IMR-90 (cell line): ENCODE data around the gene CIITA. TPM values are rescaled to one million over a fixed set of nuclear protein-coding genes. Genes with fewer than 3 reads are reported as not detected.

ENCODE experiments used
- ATAC-seq: fragments of 200-7000 bp; cut with Tn5 transposase; 2 replicates; pipeline ENCODE4 v1.9.1; 2020; ENCODE audit warnings: low read depth, mild to moderate bottlenecking, moderate library complexity
- BruUV-seq: library from RNA; stranded (reverse); fragments of 400-500 nt; replicated peaks from 2 replicates; lab custom pipeline; 2021; lab: Mats Ljungman, UMichigan
- CTCF ChIA-PET: fragments of 300-600 bp; formaldehyde crosslinking; extraction: SDS; loops from one replicate; lab custom pipeline; 2021; ENCODE audit warnings: antibody characterized with exemption; lab: Yijun Ruan, JAX
- POLR2A ChIA-PET: fragments of 300-600 bp; sonication (Branson Sonifier 250); formaldehyde crosslinking; loops from one replicate; lab custom pipeline; 2022; ENCODE audit warnings: antibody characterized with exemption; ENCODE audit not compliant: unreplicated experiment; lab: Charles Lee
- DNase-seq: peaks from one replicate; pipeline ENCODE4 v3.0.0; 2013
- H2AFZ ChIP-seq: replicated peaks from 2 replicates; pipeline ENCODE3; 2013; ENCODE audit warnings: low read length, mild to moderate bottlenecking; ENCODE audit not compliant: poor library complexity
- H2AK5ac ChIP-seq: 2 replicates; pipeline ENCODE4 v1.6.1; 2013; ENCODE audit warnings: low read depth, low read length, inconsistent platforms
- H2AK9ac ChIP-seq: replicated peaks from 2 replicates; pipeline ENCODE3; 2013; ENCODE audit warnings: mild to moderate bottlenecking, low read depth, low read length, moderate library complexity; ENCODE audit not compliant: poor library complexity
- H2BK120ac ChIP-seq: 2 replicates; pipeline ENCODE4 v1.6.1; 2013; ENCODE audit warnings: low read depth, low read length, inconsistent platforms
- H2BK15ac ChIP-seq: 3 replicates; pipeline ENCODE4 v1.6.1; 2013; ENCODE audit warnings: low read depth, low read length, inconsistent platforms
- H2BK20ac ChIP-seq: 2 replicates; pipeline ENCODE4 v1.6.1; 2013; ENCODE audit warnings: low read depth, mild to moderate bottlenecking, inconsistent platforms, low read length, moderate library complexity
- H2BK5ac ChIP-seq: 2 replicates; pipeline ENCODE4 v1.6.1; 2013; ENCODE audit warnings: mild to moderate bottlenecking, low read depth, low read length, inconsistent platforms; ENCODE audit not compliant: poor library complexity, severe bottlenecking
- H3K14ac ChIP-seq: replicated peaks from 2 replicates; pipeline ENCODE4 v1.6.1; 2013; ENCODE audit warnings: low read depth, low read length, inconsistent platforms
- H3K18ac ChIP-seq: 2 replicates; pipeline ENCODE4 v1.6.1; 2013; ENCODE audit warnings: low read depth, low read length, control low read depth
- H3K23ac ChIP-seq: 2 replicates; pipeline ENCODE4 v1.6.1; 2013; ENCODE audit warnings: low read depth, low read length, inconsistent platforms
- H3K27ac ChIP-seq: 2 replicates; pipeline ENCODE4 v1.5.1; 2013; ENCODE audit warnings: mild to moderate bottlenecking, control low read depth, low read length; ENCODE audit not compliant: insufficient read depth
- H3K27me3 ChIP-seq: 2 replicates; pipeline ENCODE4 v1.6.1; 2013; ENCODE audit warnings: low read length; ENCODE audit not compliant: control insufficient read depth, insufficient read depth
- H3K36me3 ChIP-seq: 2 replicates; pipeline ENCODE4 v1.6.1; 2013; ENCODE audit warnings: low read length, mixed read lengths; ENCODE audit not compliant: control insufficient read depth, insufficient read depth
- H3K4ac ChIP-seq: 2 replicates; pipeline ENCODE4 v1.6.1; 2013; ENCODE audit warnings: low read depth, low read length, inconsistent platforms
- H3K4me1 ChIP-seq: 2 replicates; pipeline ENCODE4 v1.6.1; 2013; ENCODE audit warnings: low read length, mixed read lengths; ENCODE audit not compliant: control insufficient read depth, insufficient read depth
- H3K4me2 ChIP-seq: 2 replicates; pipeline ENCODE4 v1.6.1; 2013; ENCODE audit warnings: low read depth, mild to moderate bottlenecking, control low read depth, low read length, moderate library complexity
- H3K4me3 ChIP-seq: 2 replicates; pipeline ENCODE4 v1.5.1; 2013; ENCODE audit warnings: low read depth, mild to moderate bottlenecking, control low read depth, low read length, moderate library complexity; ENCODE audit not compliant: insufficient read depth
- H3K56ac ChIP-seq: 2 replicates; pipeline ENCODE4 v1.6.1; 2013; ENCODE audit warnings: low read length, inconsistent platforms; ENCODE audit not compliant: insufficient read depth; ENCODE audit errors: extremely low read depth
- H3K79me1 ChIP-seq, 2 experiments: 2 replicates each; pipeline ENCODE4 v1.6.1; 2013; ENCODE audit warnings: low read length in 2 of 2, inconsistent platforms in 1 of 2, low read depth in 1 of 2
- H3K9ac ChIP-seq: 2 replicates; pipeline ENCODE4 v1.6.1; 2013; ENCODE audit warnings: low read depth, low read length, control low read depth
- H3K9me1 ChIP-seq: 2 replicates; pipeline ENCODE4 v1.6.1; 2013; ENCODE audit warnings: low read length, inconsistent platforms; ENCODE audit not compliant: insufficient read depth
- H3K9me3 ChIP-seq: 2 replicates; pipeline ENCODE4 v1.6.1; 2013; ENCODE audit warnings: low read length; ENCODE audit not compliant: control insufficient read depth, insufficient read depth
- H4K20me1 ChIP-seq: 2 replicates; pipeline ENCODE4 v1.6.1; 2013; ENCODE audit warnings: low read length, inconsistent platforms; ENCODE audit not compliant: insufficient read depth
- H4K5ac ChIP-seq: 2 replicates; pipeline ENCODE4 v1.6.1; 2013; ENCODE audit warnings: mild to moderate bottlenecking, low read depth, low read length, control low read depth
- H4K8ac ChIP-seq, 2 experiments: 2 replicates each; pipeline ENCODE4 v1.6.1; 2013; ENCODE audit warnings: low read depth in 2 of 2, low read length in 2 of 2, control low read depth in 1 of 2, inconsistent platforms in 1 of 2
- H4K91ac ChIP-seq: 2 replicates; pipeline ENCODE4 v1.6.1; 2013; ENCODE audit warnings: low read depth, low read length, inconsistent platforms; ENCODE audit not compliant: insufficient read depth
- CHD1 ChIP-seq: IDR thresholded peaks from 2 replicates; pipeline ENCODE4 v1.6.1; 2012; ENCODE audit warnings: low read depth, low read length, improper control_type of control experiment
- MAFK ChIP-seq: IDR thresholded peaks from 2 replicates; pipeline ENCODE4 v1.6.1; 2012; ENCODE audit warnings: low read depth, low read length, improper control_type of control experiment
- MXI1 ChIP-seq: IDR thresholded peaks from 2 replicates; pipeline ENCODE4 v1.6.1; 2012; ENCODE audit warnings: low read depth, mild to moderate bottlenecking, low read length, moderate library complexity, borderline replicate concordance
- RCOR1 ChIP-seq: IDR thresholded peaks from 2 replicates; pipeline ENCODE4 v1.6.1; 2012; ENCODE audit warnings: mild to moderate bottlenecking, low read length, improper control_type of control experiment; ENCODE audit not compliant: insufficient replicate concordance
- WGBS, 2 experiments: methylation state at CpG; one replicate each; pipeline versions ENCODE4 v1.1.5 to v1.1.7; 2013; ENCODE audit warnings: missing lambda C conversion rate in 2 of 2; ENCODE audit not compliant: insufficient read length in 1 of 2; ENCODE audit errors: extremely low coverage in 2 of 2; 5-methylcytosine and 5-hydroxymethylcytosine counted together
- dilution Hi-C: fragments of 300-500 bp; cut with HindIII; formaldehyde crosslinking; loops from one replicate; pipeline ENCODE4 v1.14.3; 2018; ENCODE audit warnings: low sequenced_read_pairs; ENCODE audit not compliant: unreplicated experiment
- in situ Hi-C: fragments of 300-500 bp; cut with MboI; formaldehyde crosslinking; loops from 3 replicates; pipeline ENCODE4 v1.14.3; 2019; ENCODE audit warnings: low sequenced_read_pairs, inconsistent platforms, mixed read lengths
- intact Hi-C: fragments of 100-400 bp; cut with micrococcal nuclease; formaldehyde crosslinking; loops from 2 replicates; pipeline ENCODE4 v1.10.0; 2022
- polyA plus RNA-seq, 3 experiments: library from polyadenylated mRNA; depleted of rRNA; stranded (reverse); fragments of >200 nt; gene quantifications; 2 replicates each; pipeline ENCODE4 v1.2.3, GENCODE V29; 2012; ENCODE audit warnings: low replicate concordance in 1 of 3
- total RNA-seq: library from RNA; depleted of rRNA; stranded (reverse); fragments of >200 nt; gene quantifications from 2 replicates; pipeline ENCODE4 v1.2.3, GENCODE V29; 2012

CIITA gene
- total and polyA plus RNA-seq, 2 of the 4 experiments (the other 2 are of a cell fraction) = 0.10 TPM; not detected in 1

GRCh38 chr16:10880594-10881452 is 3.8 kb downstream of the CIITA start:
- H2BK20ac ChIP-seq = no peak overlapping the region
- no peak overlapping the region for H3K27ac ChIP-seq
- no CpG with 5 or more reads among the region's 10 CpGs for WGBS, 2 experiments
- H3K79me1 ChIP-seq = no peaks in the 10 kb centered on the region
- H3K23ac ChIP-seq = no peak overlapping the region
- no peaks in the 10 kb centered on the region for H4K20me1 ChIP-seq
- no peak overlapping the region for H4K5ac ChIP-seq
- dilution Hi-C loops (no loop called here), in situ Hi-C loops (no loop called here), intact Hi-C loops (no loop called here)
- DNase-seq = no peak
- no peak for TF ChIP-seq CHD1
- no peak for TF ChIP-seq MAFK
- TF ChIP-seq RCOR1 = no peak
- no peak for TF ChIP-seq MXI1
- POLR2A ChIA-PET = no interaction called here
- H4K8ac ChIP-seq = no peak overlapping the region
- no peak for ATAC-seq
- no peak overlapping the region for H2BK5ac ChIP-seq
- H2AK5ac ChIP-seq = no peak overlapping the region
- no peak overlapping the region for H3K4me3 ChIP-seq
- H3K9me3 ChIP-seq = no peaks in the 10 kb centered on the region
- H3K4me1 ChIP-seq = no peaks in the 10 kb centered on the region
- no peaks in the 10 kb centered on the region for H3K36me3 ChIP-seq
- H3K56ac ChIP-seq = no peak overlapping the region
- H3K9ac ChIP-seq = no peak overlapping the region
- no peak overlapping the region for H3K4ac ChIP-seq
- no peak overlapping the region for H4K91ac ChIP-seq
- H2AFZ ChIP-seq = no peak overlapping the region
- H2BK120ac ChIP-seq = no peak overlapping the region
- CTCF ChIA-PET = no interaction called here
- H3K4me2 ChIP-seq = no peak overlapping the region
- H3K18ac ChIP-seq = no peak overlapping the region
- no peak overlapping the region for H2BK15ac ChIP-seq
- BruUV-seq = no TSS peak
- H3K27me3 ChIP-seq = peaks cover 52% of the 10 kb centered on the region
- no peaks in the 10 kb centered on the region for H3K9me1 ChIP-seq
- no peak overlapping the region for H3K14ac ChIP-seq
- H2AK9ac ChIP-seq = no peak overlapping the region
